HFFc6 (cell line): ENCODE data around the gene DOCK6. TPM values are rescaled to one million over a fixed set of nuclear protein-coding genes. Genes with fewer than 3 reads are reported as not detected.

ENCODE experiments used
- DNase-seq: peaks from one replicate; pipeline ENCODE4 v3.0.0-alpha.2; 2018
- H3K27ac Mint-ChIP-seq: 2 replicates; pipeline ENCODE4 v1.8.0; 2020; ENCODE audit warnings: mild to moderate bottlenecking, mixed read lengths
- H3K27me3 Mint-ChIP-seq: 2 replicates; pipeline ENCODE4 v1.8.0; 2021; ENCODE audit warnings: mild to moderate bottlenecking, moderate library complexity, mixed read lengths; ENCODE audit not compliant: insufficient read depth
- H3K36me3 Mint-ChIP-seq: 2 replicates; pipeline ENCODE4 v1.8.0; 2021; ENCODE audit warnings: low read depth, mixed read lengths
- H3K4me1 Mint-ChIP-seq: 2 replicates; pipeline ENCODE4 v1.8.0; 2020; ENCODE audit warnings: low read depth, mixed read lengths
- H3K4me3 Mint-ChIP-seq: 2 replicates; pipeline ENCODE4 v1.8.0; 2020; ENCODE audit warnings: mild to moderate bottlenecking, moderate library complexity, mixed read lengths
- H3K9me3 Mint-ChIP-seq: 2 replicates; pipeline ENCODE4 v1.8.0; 2020; ENCODE audit warnings: mild to moderate bottlenecking, mixed read lengths
- total RNA-seq, 6 experiments: library from RNA; stranded (reverse); fragmentation: NEBNext Ultra II Directional; extraction: Animal tissue kit (Norgen Biotek cat#: 25700); gene quantifications; 2 replicates in 1 of 6; 3 replicates in 5 of 6; pipeline ENCODE4 v1.2.3, GENCODE V29; 2021
- TF ChIP-seq, protein P1 (sequence below): fragments of 200-600 bp; sonication (generic); IDR thresholded peaks from 2 replicates; pipeline ENCODE4 v1.5.0; 2021; ENCODE audit warnings: antibody characterized with exemption, mild to moderate bottlenecking

DOCK6 gene
- total RNA-seq, 6 experiments from 2014 or later = 20.7 to 32.2 (median 22.9) TPM

DNA sequence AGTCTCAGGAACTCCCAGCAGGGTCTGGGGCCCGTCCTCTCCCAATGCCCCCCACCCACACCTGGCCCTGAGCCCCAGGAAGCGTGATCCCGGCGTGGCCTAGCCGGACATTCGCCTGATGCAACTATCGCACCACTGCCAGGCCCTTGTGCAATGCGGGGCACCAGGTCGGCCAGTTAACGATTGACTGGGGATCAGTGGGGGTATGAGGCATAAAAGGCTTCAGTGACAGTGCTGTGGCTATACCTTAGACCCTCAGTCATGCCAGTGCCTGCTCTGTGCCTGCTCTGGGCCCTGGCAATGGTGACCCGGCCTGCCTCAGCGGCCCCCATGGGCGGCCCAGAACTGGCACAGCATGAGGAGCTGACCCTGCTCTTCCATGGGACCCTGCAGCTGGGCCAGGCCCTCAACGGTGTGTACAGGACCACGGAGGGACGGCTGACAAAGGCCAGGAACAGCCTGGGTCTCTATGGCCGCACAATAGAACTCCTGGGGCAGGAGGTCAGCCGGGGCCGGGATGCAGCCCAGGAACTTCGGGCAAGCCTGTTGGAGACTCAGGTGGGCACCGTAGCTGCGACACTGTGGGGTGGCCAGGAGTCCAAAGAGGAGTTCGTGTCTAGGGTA is 22.8 kb downstream of the DOCK6 start, which contains the start of gene ANGPTL8:
ANGPTL8 (plus strand) TSS at position 243 of the 624 bp plus-strand sequence; CDS start at position 262, 19 bp downstream.
- no peak within 1 kb of the TSS for H3K4me3 Mint-ChIP-seq
- TF ChIP-seq, protein P1, sequence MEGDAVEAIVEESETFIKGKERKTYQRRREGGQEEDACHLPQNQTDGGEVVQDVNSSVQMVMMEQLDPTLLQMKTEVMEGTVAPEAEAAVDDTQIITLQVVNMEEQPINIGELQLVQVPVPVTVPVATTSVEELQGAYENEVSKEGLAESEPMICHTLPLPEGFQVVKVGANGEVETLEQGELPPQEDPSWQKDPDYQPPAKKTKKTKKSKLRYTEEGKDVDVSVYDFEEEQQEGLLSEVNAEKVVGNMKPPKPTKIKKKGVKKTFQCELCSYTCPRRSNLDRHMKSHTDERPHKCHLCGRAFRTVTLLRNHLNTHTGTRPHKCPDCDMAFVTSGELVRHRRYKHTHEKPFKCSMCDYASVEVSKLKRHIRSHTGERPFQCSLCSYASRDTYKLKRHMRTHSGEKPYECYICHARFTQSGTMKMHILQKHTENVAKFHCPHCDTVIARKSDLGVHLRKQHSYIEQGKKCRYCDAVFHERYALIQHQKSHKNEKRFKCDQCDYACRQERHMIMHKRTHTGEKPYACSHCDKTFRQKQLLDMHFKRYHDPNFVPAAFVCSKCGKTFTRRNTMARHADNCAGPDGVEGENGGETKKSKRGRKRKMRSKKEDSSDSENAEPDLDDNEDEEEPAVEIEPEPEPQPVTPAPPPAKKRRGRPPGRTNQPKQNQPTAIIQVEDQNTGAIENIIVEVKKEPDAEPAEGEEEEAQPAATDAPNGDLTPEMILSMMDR = no peak
- no peak for DNase-seq
- H3K27me3 Mint-ChIP-seq = no peaks in the 10 kb centered on the region; the same call in 1 of the 2 replicates
- H3K36me3 Mint-ChIP-seq = peaks cover 11% of the 10 kb centered on the region
- H3K9me3 Mint-ChIP-seq = no peaks in the 10 kb centered on the region
- H3K4me1 Mint-ChIP-seq = peaks cover 4% of the 10 kb centered on the region; the same call in 1 of the 2 replicates
- H3K27ac Mint-ChIP-seq = no peak within 1 kb of the TSS

DNA sequence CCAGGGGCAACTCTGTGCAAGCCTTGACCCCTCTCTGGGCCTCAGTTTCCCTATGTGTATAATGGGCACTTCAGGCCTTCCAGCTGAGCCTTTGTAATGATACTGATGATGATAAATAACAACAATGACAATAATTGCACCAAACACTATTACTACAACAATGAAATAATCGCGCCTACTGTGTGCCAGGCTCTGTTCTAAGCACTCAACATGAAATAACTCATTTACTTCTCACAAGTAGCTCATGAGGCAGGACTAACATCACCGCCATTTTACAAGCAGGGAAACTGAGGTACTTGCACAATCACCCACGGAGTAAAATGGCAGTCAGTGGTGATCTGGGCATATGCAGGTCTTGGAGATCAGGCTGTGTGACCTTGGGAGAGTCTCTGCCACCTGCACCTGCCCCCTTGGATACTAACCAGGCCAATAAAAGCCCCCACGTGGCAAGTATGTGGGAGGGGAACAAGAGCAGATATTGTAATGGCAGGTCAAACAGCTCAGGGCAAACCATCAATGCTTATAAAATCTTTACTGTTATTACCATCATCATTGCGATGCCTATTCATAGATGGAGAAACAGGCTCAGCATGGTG is 23.4 kb downstream of the DOCK6 start:
- Mint-ChIP-seq H3K4me1 (peaks cover 4% of the 10 kb centered on the region; the same call in 1 of the 2 replicates), H3K27me3 (no peaks in the 10 kb centered on the region; the same call in 1 of the 2 replicates), H3K27ac (no peak overlapping the region), H3K9me3 (no peaks in the 10 kb centered on the region), H3K36me3 (peaks cover 10% of the 10 kb centered on the region), H3K4me3 (no peak overlapping the region)
- TF ChIP-seq, protein P1 = no peak
- DNase-seq = no peak

DNA sequence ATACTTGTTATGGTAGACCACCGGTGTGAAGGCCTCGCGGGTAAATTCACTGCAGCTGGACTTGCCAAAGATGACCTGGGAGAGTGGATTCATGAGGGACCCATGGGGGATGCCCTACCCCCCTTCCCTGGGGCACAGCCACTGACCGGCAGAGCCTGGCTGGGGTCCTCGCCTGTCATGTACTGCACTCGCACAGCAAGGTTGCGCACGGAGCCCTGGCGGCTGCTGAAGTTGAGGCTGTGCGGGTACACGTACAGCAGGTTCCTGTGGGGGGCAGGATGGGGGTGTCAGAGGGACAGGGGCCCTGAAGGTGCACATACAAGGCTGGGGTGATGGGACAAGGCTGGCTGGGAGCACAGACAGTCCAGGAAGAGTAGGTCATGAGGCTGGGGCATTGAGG is 24.3 kb downstream of the DOCK6 start:
- H3K27me3 Mint-ChIP-seq = no peaks in the 10 kb centered on the region; the same call in 1 of the 2 replicates
- no peaks in the 10 kb centered on the region for H3K4me1 Mint-ChIP-seq
- peaks cover 6% of the 10 kb centered on the region for H3K36me3 Mint-ChIP-seq
- no peak overlapping the region for H3K27ac Mint-ChIP-seq
- no peak for DNase-seq
- H3K9me3 Mint-ChIP-seq = no peaks in the 10 kb centered on the region
- no peak overlapping the region for H3K4me3 Mint-ChIP-seq
- TF ChIP-seq, protein P1 = no peak

DNA sequence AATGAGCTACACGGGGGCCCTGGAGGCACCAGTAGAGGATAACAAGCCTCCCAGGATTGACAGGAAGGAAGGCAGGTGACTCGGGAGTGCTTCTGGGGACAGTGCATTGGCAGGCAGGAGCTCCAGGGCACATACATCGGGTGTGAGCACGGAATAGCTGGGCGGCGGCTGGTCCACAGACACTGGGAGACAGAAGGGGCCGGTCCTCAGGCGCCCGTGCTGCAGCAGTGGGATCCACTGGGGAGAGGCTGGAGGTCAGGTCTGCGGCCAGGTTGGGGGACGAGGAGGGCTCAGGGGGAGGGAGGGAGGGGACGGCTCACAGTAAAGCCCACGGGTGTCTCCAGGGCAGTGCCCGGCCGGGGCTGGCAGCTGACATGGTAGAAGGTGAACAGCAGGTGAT is 25.0 kb downstream of the DOCK6 start:
- Mint-ChIP-seq H3K36me3 (peaks cover 6% of the 10 kb centered on the region), H3K4me1 (no peaks in the 10 kb centered on the region), H3K4me3 (no peak overlapping the region), H3K27me3 (no peaks in the 10 kb centered on the region; the same call in 1 of the 2 replicates), H3K27ac (no peak overlapping the region), H3K9me3 (no peaks in the 10 kb centered on the region)
- TF ChIP-seq, protein P1 = no peak
- DNase-seq = no peak

DNA sequence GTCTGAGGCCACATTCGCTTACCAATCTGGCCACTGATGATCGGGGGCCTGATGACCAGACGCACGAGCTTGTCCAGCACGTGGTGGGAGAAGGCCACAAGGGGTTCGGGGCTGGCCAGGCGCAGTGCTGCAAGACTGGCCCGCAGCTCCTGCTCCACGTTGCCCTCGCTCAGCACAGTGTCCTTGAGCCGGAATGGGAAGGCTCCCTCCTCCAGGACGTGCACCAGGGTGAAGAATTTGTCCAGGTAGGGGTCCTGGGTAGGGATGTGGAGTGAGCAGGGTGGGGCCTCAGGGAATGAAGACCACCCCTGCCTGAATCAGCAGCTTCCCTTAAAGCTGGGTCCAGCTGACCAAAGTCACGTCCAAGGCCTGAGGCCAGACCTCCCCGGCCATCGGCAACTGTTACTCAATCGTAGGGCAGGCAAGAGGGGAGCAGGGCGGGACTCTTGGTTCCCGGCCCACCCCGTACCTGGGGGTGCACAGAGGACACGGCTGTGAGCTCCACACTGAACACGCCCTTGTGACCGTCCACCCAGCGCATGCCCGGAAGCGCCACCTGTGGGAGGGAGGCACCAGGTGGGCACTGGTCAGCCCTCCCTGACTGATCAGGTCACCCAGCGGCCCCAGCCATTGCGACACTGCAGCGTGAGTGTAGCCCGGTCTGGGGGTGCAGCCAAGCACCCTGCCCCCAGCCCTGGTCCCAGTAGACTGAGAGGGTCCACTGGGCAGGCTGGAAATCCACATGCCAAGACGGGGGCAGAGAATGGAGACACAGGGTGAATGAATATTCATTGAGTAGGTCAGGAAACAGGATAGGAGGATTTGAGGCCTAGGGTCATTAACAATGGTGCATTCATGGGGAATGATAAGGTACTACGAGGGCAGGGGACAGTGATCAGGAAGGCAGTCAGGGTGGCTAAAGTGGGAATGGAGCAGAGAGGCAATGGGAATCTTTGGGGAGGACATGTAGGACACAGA is 25.7 kb downstream of the DOCK6 start:
- no peak overlapping the region for H3K27ac Mint-ChIP-seq
- H3K4me3 Mint-ChIP-seq = no peak overlapping the region
- H3K4me1 Mint-ChIP-seq = no peaks in the 10 kb centered on the region
- TF ChIP-seq, protein P1 = no peak
- no peak for DNase-seq
- H3K9me3 Mint-ChIP-seq = no peaks in the 10 kb centered on the region
- H3K36me3 Mint-ChIP-seq = peaks cover 6% of the 10 kb centered on the region
- no peaks in the 10 kb centered on the region; the same call in 1 of the 2 replicates for H3K27me3 Mint-ChIP-seq
